ENCODE measurements around the gene RALGPS1.

DNA sequence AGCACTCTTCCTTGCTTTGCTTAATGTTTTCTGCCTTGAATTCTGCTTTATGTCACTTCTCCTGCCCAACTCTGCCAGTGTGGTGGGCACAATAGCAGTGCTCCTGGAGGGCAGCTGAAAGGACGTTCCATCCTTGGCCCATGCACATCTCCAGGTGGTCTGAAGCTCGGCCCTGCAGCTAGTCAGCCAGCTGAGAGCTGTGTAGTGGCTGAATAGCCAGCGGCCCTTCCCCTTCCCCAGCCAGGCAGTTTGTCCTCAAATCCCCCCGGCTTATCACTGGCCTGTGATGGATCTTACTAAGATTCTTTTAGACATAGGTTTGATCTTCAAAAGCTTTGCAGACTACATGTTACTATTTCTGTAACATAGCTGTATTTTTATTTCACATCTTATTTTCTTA lies 250.5 kb downstream of the RALGPS1 start:
- TF ChIP-seq SP1 (IDR thresholded peaks at IDR 0.05) (no peak), NFRKB (IDR thresholded peaks at IDR 0.05) (no peak), SUZ12 (IDR thresholded peaks at IDR 0.05) (no peak), FOXA1 (IDR thresholded peaks at IDR 0.05) (no peak), L3MBTL2 (conservative IDR thresholded peaks at IDR 0.05) (no peak), PKNOX1 (IDR thresholded peaks at IDR 0.05) (no peak), HDGF (IDR thresholded peaks at IDR 0.05; ENCODE audit: borderline replicate concordance) (no peak), ELF4 (IDR thresholded peaks at IDR 0.05) (no peak)

Data from HEK293T (cell line).